Measurements from ENCODE around the gene PLEKHF1.

The PLEKHF1 gene

DNA sequence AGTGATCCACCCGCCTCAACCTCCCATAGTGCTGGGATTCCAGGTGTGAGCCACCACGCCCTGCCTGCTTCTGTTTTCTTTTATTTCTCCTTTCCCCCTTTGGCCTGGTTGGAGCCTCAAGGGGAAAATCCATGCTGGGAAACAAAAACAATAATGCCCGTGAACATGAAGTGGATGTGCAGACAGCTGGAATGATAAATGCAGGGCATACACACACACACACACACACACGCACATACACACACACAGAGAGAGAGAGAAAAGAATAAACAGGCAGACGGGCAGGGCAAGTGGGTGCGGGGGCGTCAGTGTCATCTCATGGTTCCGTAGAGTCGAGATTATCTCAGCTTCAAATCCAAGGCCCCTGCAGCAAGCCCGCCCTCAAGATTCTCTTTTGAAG lies 4.4 kb upstream of the PLEKHF1 start:
- TF ChIP-seq NFIC (IDR thresholded peaks at IDR 0.05) = no peak
- TF ChIP-seq TAF1 (IDR thresholded peaks at IDR 0.05; ENCODE audit: low read depth) = no peak
- TF ChIP-seq EP300 (IDR thresholded peaks at IDR 0.05; ENCODE audit: borderline replicate concordance) = no peak
- TF ChIP-seq TCF12 (IDR thresholded peaks at IDR 0.05; ENCODE audit: low read depth) = no peak
- TF ChIP-seq, protein P1, sequence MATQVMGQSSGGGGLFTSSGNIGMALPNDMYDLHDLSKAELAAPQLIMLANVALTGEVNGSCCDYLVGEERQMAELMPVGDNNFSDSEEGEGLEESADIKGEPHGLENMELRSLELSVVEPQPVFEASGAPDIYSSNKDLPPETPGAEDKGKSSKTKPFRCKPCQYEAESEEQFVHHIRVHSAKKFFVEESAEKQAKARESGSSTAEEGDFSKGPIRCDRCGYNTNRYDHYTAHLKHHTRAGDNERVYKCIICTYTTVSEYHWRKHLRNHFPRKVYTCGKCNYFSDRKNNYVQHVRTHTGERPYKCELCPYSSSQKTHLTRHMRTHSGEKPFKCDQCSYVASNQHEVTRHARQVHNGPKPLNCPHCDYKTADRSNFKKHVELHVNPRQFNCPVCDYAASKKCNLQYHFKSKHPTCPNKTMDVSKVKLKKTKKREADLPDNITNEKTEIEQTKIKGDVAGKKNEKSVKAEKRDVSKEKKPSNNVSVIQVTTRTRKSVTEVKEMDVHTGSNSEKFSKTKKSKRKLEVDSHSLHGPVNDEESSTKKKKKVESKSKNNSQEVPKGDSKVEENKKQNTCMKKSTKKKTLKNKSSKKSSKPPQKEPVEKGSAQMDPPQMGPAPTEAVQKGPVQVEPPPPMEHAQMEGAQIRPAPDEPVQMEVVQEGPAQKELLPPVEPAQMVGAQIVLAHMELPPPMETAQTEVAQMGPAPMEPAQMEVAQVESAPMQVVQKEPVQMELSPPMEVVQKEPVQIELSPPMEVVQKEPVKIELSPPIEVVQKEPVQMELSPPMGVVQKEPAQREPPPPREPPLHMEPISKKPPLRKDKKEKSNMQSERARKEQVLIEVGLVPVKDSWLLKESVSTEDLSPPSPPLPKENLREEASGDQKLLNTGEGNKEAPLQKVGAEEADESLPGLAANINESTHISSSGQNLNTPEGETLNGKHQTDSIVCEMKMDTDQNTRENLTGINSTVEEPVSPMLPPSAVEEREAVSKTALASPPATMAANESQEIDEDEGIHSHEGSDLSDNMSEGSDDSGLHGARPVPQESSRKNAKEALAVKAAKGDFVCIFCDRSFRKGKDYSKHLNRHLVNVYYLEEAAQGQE (IDR thresholded peaks at IDR 0.05; ENCODE audit: low read depth) = no peak
- TF ChIP-seq ZBTB7A (IDR thresholded peaks at IDR 0.05; ENCODE audit: low read depth) = no peak
- no peak for TF ChIP-seq EGR1 (IDR thresholded peaks at IDR 0.05)
- TF ChIP-seq CREB1 (IDR thresholded peaks at IDR 0.05; ENCODE audit: low read depth) = no peak
- TF ChIP-seq, protein P2, sequence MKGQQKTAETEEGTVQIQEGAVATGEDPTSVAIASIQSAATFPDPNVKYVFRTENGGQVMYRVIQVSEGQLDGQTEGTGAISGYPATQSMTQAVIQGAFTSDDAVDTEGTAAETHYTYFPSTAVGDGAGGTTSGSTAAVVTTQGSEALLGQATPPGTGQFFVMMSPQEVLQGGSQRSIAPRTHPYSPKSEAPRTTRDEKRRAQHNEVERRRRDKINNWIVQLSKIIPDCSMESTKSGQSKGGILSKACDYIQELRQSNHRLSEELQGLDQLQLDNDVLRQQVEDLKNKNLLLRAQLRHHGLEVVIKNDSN (IDR thresholded peaks at IDR 0.05) = no peak
- TF ChIP-seq TEAD4 (IDR thresholded peaks at IDR 0.05) = no peak
- TF ChIP-seq RAD21 (IDR thresholded peaks at IDR 0.05; ENCODE audit: low read depth) = no peak
- TF ChIP-seq CEBPB (IDR thresholded peaks at IDR 0.05) = no peak
- no peak for TF ChIP-seq YY1 (IDR thresholded peaks at IDR 0.05; ENCODE audit: low read depth)
- no peak for TF ChIP-seq FOXM1 (IDR thresholded peaks at IDR 0.05; ENCODE audit: borderline replicate concordance, low read depth)
- TF ChIP-seq, protein P3, sequence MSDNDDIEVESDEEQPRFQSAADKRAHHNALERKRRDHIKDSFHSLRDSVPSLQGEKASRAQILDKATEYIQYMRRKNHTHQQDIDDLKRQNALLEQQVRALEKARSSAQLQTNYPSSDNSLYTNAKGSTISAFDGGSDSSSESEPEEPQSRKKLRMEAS (IDR thresholded peaks at IDR 0.05) = no peak

DNA sequence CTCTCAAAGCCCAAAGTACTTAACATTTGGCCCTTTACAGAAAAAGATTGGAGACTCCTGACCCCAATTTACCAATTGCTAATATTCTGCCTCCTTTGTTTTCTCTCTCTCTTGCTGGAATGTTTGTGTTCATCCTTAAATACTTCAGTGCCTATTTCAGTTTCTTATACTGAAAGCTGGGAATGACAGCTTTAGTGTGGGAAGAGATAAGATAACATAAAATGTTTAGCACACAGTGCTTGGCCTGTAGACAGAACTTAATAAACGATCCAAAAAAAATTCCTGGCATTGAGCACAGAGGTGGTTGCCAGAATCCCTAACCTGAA lies 3.0 kb upstream of the PLEKHF1 start:
- TF ChIP-seq YY1 (IDR thresholded peaks at IDR 0.05; ENCODE audit: low read depth) (no peak), FOXM1 (IDR thresholded peaks at IDR 0.05; ENCODE audit: borderline replicate concordance, low read depth) (no peak), EGR1 (IDR thresholded peaks at IDR 0.05) (no peak), RAD21 (IDR thresholded peaks at IDR 0.05; ENCODE audit: low read depth) (no peak), ZBTB7A (IDR thresholded peaks at IDR 0.05; ENCODE audit: low read depth) (no peak), TAF1 (IDR thresholded peaks at IDR 0.05; ENCODE audit: low read depth) (no peak), CEBPB (IDR thresholded peaks at IDR 0.05) (no peak), TEAD4 (IDR thresholded peaks at IDR 0.05) (no peak)

DNA sequence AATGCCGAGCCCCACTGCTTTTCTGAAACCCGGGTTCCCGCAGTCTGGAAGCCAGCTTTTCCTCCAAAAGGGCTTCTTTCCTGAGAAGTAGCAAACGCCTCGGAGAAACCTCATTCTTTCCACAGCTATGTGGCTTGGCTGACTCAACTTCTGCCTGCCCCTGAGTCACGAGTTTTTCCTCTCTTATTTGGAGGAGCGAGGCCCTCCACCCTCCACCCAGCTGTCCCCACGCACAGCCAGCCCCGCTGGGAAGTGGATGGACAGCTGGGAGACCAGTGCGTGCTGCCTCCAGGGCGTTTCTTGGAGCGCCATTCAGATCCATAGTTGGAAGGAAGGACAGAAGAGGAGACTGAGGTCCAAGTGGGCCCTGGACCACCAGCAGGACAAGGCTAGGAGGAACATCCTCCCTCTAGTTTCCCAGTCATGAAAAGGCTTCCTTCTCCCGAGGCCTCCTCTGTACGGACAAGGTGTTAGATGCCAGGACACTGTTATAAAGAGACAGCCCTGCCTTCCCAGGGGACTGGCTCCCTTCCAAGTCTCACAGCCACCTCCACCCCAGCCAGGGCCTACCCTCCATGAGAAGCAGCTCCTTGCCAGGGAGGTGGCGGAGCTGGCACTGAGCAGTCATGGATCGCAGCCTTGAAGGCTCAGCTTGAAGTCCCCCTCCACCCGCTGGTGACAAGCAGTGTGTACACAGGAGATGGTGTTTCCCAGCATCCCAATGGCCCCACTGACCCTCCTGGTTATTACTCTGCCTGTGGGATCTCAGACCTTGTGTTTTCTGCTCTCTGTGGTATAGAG lies 2.5 kb upstream of the PLEKHF1 start:
- TF ChIP-seq ZBTB7A (IDR thresholded peaks at IDR 0.05; ENCODE audit: low read depth) (0 out of 2 replicates have a peak, but pooled peaks have one; percentile 23), EP300 (IDR thresholded peaks at IDR 0.05; ENCODE audit: borderline replicate concordance) (no peak), NFIC (IDR thresholded peaks at IDR 0.05) (0 out of 2 replicates have a peak, but pooled peaks have one; percentile 6)

DNA sequence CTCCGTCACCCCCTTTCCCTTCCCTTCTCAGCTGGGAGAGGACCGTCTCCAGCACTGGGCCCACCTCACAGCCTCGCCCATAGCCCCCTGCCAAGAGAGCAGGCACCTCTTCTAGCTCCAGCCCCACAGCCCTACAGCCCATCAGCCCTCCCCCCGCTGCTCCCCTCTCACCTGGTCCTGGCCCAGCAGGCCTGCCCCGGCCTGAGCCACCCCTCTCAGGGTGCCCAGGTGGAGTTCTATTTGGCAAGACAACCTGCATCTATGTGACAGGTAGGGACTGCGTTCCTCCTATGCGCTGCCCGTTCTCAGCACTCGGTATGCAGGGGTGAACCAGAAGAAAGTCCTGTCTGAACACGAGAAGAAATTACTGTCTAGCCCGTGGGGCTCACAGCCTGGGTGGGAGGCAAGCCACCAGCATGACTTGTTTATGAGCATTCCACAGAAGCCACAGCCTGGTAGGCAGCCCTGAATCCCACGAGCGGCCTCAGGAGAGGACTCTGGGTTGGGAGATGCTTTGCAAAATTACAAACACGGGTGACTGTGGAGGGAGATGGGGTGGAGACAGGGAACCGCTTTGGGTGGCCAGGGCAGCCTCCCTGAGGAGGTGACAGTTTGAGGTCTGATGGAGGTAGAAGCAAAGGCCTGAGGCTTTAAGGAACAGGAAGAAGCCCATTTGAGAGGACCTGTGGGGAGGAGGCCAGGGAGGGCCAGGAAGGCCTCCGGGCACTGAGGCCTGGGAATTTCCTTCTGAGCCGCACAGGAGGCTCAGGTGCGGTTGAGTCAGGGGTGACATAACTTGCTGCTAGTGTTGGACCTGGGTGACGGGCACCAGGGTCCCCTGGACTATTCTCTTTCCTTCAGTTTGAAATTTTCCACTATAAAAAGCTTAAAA lies 1.2 kb upstream of the PLEKHF1 start:
- TF ChIP-seq EGR1 (IDR thresholded peaks at IDR 0.05) = no peak
- no peak for TF ChIP-seq TEAD4 (IDR thresholded peaks at IDR 0.05)
- TF ChIP-seq TCF12 (IDR thresholded peaks at IDR 0.05; ENCODE audit: low read depth) = no peak
- TF ChIP-seq ZBTB7A (IDR thresholded peaks at IDR 0.05; ENCODE audit: low read depth) = no peak
- no peak for TF ChIP-seq CEBPB (IDR thresholded peaks at IDR 0.05)
- TF ChIP-seq, protein P3 (IDR thresholded peaks at IDR 0.05) = no peak
- TF ChIP-seq EP300 (IDR thresholded peaks at IDR 0.05; ENCODE audit: borderline replicate concordance) = no peak
- TF ChIP-seq, protein P1 (IDR thresholded peaks at IDR 0.05; ENCODE audit: low read depth) = no peak
- TF ChIP-seq, protein P2 (IDR thresholded peaks at IDR 0.05) = no peak
- TF ChIP-seq FOXM1 (IDR thresholded peaks at IDR 0.05; ENCODE audit: borderline replicate concordance, low read depth) = no peak
- TF ChIP-seq YY1 (IDR thresholded peaks at IDR 0.05; ENCODE audit: low read depth) = no peak

DNA sequence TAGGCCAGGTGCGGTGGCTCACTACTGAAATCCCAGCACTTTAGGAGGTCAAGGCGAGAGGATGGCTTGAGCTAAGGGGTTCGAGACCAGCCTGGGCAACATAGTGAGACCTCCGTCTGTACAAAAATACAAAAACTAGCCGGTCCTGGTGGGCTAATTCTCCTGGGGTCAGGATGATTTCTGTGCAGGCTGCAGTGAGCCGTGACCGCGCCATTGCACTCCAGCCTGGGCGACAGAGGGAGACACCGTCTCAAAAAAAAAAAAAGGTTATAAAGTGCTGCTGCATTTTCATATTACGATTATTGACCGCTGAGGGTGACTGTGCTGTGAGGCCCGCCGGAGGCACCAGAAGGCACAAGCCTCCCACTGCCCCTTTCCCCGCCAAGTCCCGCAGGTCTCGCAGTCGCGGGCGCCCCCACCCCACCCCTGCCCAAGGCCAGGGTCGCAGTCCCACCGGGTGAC lies 477 bp upstream of the PLEKHF1 start:
- 0 out of 2 replicates have a peak, but pooled peaks have one; percentile 49 for TF ChIP-seq ZBTB7A (IDR thresholded peaks at IDR 0.05; ENCODE audit: low read depth)
- no peak for TF ChIP-seq CREB1 (IDR thresholded peaks at IDR 0.05; ENCODE audit: low read depth)
- TF ChIP-seq EGR1 (IDR thresholded peaks at IDR 0.05) = no peak
